ENCODE results near the gene PTP4A1.

Gene PTP4A1

DNA sequence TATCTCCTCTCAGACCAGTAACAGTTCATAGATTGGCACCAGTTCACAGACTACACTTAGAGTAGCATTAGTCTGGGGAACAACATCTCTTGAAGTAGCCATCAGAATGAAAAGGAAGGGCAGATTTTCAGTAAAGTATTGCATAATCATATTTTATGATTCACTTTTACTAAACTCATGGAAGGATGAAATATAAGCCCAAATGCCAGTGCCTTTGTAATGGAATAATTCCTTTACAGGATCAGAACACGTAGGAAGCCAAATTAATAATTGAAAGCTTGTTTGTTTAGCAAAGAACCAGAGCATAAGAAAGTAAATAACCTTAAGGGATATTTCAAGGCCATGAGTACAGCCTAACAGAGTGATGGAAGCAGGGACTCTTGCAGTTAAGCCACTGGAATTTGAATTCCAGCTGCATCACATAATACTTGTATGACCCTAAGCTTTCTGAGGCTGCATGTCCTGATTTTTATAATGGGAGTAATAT, 11.4 kb upstream of the PTP4A1 start:
- Histone ChIP-seq H3K36me3 (no peaks in the 10 kb centered on the region), H3K9me3 (no peaks in the 10 kb centered on the region), H3K4me1 (no peaks in the 10 kb centered on the region), H3K27me3 (no peaks in the 10 kb centered on the region), H3K4me3 (ENCODE audit: low read depth, low read length) (no peak overlapping the region)
- no peak for TF ChIP-seq CTCF (IDR thresholded peaks at IDR 0.05; ENCODE audit: low read depth, low read length)
- no peak for DNase-seq

- no peaks in the 10 kb centered on the region for H3K36me3 ChIP-seq
- no peak for DNase-seq
- H3K27me3 ChIP-seq = no peaks in the 10 kb centered on the region
- no peak for TF ChIP-seq CTCF (IDR thresholded peaks at IDR 0.05; ENCODE audit: low read depth, low read length)
- H3K9me3 ChIP-seq = no peaks in the 10 kb centered on the region
- H3K4me1 ChIP-seq = no peaks in the 10 kb centered on the region
- no peak overlapping the region for H3K4me3 ChIP-seq (ENCODE audit: low read depth, low read length)
Measured at GRCh38 chr6:63561288-63561687, 11.0 kb upstream of the PTP4A1 start.

DNA sequence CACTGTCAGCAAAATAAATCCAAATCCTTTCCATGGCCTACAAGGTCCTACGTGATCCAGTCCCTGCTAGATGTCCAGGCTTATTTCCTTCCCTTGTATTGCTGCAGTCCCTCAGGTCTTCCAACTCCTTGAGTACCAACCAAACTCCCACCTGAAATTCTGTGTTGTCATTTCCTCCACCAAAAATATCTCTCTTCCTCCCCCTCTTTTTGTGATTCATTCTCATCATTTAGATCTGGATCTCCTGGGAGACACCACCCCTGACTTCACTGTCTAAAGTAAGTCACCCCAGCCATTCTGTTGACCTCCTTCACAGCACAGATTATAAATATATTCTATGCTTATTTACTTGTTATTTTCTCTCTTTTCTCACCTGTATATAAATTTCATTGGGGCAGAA, 9.0 kb upstream of the PTP4A1 start:
- DNase-seq = no peak
- Histone ChIP-seq H3K27me3 (no peaks in the 10 kb centered on the region), H3K9me3 (no peaks in the 10 kb centered on the region), H3K36me3 (no peaks in the 10 kb centered on the region), H3K4me3 (ENCODE audit: low read depth, low read length) (no peak overlapping the region), H3K4me1 (no peaks in the 10 kb centered on the region)
- no peak for TF ChIP-seq CTCF (IDR thresholded peaks at IDR 0.05; ENCODE audit: low read depth, low read length)

DNA sequence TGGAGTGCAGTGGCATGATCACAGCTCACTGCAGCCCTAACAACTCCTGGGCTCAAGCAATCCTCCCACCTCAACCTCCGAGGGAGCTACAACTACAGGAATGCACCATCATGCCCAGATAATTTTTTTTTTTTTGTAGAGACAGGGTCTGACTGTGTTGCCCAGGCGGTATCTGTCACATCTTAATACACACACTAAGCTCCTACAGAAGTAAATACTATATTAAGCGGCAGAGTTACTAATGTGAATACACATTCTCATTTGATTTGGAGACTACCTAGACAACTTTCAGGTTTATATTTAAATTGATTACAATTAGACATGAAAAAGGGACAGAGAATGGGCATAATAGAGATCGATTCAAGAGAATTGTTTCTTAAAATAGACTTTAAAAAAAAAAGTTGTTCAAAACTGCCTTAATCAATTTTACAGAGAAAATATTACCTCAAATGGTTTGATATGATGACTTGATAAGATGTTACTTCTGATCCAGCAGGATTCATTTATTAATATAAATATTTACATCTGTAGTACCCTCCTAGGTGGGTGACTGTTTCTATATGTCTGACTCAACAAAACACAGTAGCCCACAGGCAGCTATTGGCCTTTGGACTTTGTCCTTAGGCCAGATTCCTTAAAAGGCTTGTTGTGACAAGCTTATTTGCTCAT, 7.1 kb upstream of the PTP4A1 start:
- no peak for TF ChIP-seq CTCF (IDR thresholded peaks at IDR 0.05; ENCODE audit: low read depth, low read length)
- H3K4me1 ChIP-seq = no peaks in the 10 kb centered on the region
- no peak overlapping the region for H3K4me3 ChIP-seq (ENCODE audit: low read depth, low read length)
- H3K27me3 ChIP-seq = no peaks in the 10 kb centered on the region
- H3K36me3 ChIP-seq = no peaks in the 10 kb centered on the region
- no peaks in the 10 kb centered on the region for H3K9me3 ChIP-seq
- DNase-seq = no peak

- Histone ChIP-seq H3K36me3 (no peaks in the 10 kb centered on the region), H3K27me3 (no peaks in the 10 kb centered on the region), H3K4me3 (ENCODE audit: low read depth, low read length) (no peak overlapping the region), H3K4me1 (no peaks in the 10 kb centered on the region), H3K9me3 (no peaks in the 10 kb centered on the region)
- no peak for TF ChIP-seq CTCF (IDR thresholded peaks at IDR 0.05; ENCODE audit: low read depth, low read length)
- no peak for DNase-seq
Measured at GRCh38 chr6:63565727-63566596, 6.3 kb upstream of the PTP4A1 start.

DNA sequence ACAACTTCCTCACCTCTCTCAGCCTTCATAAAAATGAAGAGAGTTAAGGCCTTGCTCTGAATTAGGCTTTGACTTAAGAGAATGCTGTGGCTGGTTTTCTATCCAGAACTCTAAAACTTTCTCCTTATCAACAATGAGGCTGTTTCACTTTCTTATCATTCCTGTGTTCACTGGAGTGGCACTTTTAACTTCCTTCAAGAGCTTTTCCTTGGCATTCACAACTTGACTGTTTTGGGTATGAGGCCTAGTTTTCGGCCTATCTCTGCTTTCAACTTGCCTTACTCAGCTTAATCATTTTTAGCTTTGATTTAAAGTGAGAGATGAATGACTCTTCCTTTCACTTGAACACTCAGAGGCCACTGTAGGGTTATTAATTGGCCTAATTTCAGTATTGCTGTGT, 4.3 kb upstream of the PTP4A1 start:
- Histone ChIP-seq H3K4me3 (ENCODE audit: low read depth, low read length) (no peak overlapping the region), H3K4me1 (no peaks in the 10 kb centered on the region), H3K27me3 (no peaks in the 10 kb centered on the region), H3K36me3 (0 out of 2 replicates have a peak, but pooled peaks cover 2% of the 10 kb centered on the region), H3K9me3 (no peaks in the 10 kb centered on the region)
- no peak for TF ChIP-seq CTCF (IDR thresholded peaks at IDR 0.05; ENCODE audit: low read depth, low read length)
- no peak for DNase-seq

All from BE2C (cell line).